ENCODE measurements around the gene BEX4. TPM values are rescaled to one million over a fixed set of nuclear protein-coding genes. Genes with fewer than 3 reads are reported as not detected.
A peak's percentile ranks its signal among the peaks of the same experiment; 100 is the strongest.
"Not testable (repeated sequence)": the region's sequence is repeated elsewhere in the genome, so short reads cannot be mapped to it uniquely, and the experiment has no call there.

BEX4 gene, protein sequence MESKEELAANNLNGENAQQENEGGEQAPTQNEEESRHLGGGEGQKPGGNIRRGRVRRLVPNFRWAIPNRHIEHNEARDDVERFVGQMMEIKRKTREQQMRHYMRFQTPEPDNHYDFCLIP
- polyA plus RNA-seq (ENCODE audit: insufficient read depth in 1 of 5, insufficient read length in 5 of 5, low replicate concordance in 1 of 5), result 100 to 1,000 TPM in 2 of 5 donors, 10 to 100 TPM in 3; 74.9 to 114 (median 91.0) TPM
- long read RNA-seq, donor 1, transcript BEX4-202 (3 exons, 1,328 nt), result major isoform, 71 of 134 reads
- long read RNA-seq, donor 1, partial matches to known transcripts, result 17 of 134 reads
- long read RNA-seq, donor 1, other reads (novel, unspliced or antisense), result 44 of 134 reads
- long read RNA-seq, donor 2, transcript BEX4-202 (3 exons, 1,328 nt), result major isoform, 51 of 73 reads
- long read RNA-seq, donor 2, partial matches to known transcripts, result 18 of 73 reads
- long read RNA-seq, donor 2, other reads (novel, unspliced or antisense), result 0 of 73 reads
- long read RNA-seq, donor 3, transcript BEX4-202 (3 exons, 1,328 nt), result major isoform, 56 of 60 reads
- long read RNA-seq, donor 3, partial matches to known transcripts, result 0 of 60 reads
- long read RNA-seq, donor 3, other reads (novel, unspliced or antisense), result 0 of 60 reads
- long read RNA-seq, donor 4, transcript BEX4-202 (3 exons, 1,328 nt), result major isoform, 20 of 22 reads
- long read RNA-seq, donor 4, partial matches to known transcripts, result 0 of 22 reads
- long read RNA-seq, donor 4, other reads (novel, unspliced or antisense), result 0 of 22 reads
- long read RNA-seq, donor 5, transcript BEX4-201 (2 exons, 1,066 nt), result minor isoform, 6 of 116 reads
- long read RNA-seq, donor 5, transcript BEX4-202 (3 exons, 1,328 nt), result major isoform, 73 of 116 reads
- long read RNA-seq, donor 5, partial matches to known transcripts, result 31 of 116 reads
- long read RNA-seq, donor 5, other reads (novel, unspliced or antisense), result 6 of 116 reads
- long read RNA-seq, donor 6, transcript BEX4-202 (3 exons, 1,328 nt), result major isoform, 72 of 135 reads
- long read RNA-seq, donor 6, partial matches to known transcripts, result 8 of 135 reads
- long read RNA-seq, donor 6, other reads (novel, unspliced or antisense), result 54 of 135 reads
- long read RNA-seq, donor 7, transcript BEX4-202 (3 exons, 1,328 nt), result major isoform, 46 of 92 reads
- long read RNA-seq, donor 7, partial matches to known transcripts, result 0 of 92 reads
- long read RNA-seq, donor 7, other reads (novel, unspliced or antisense), result 43 of 92 reads
- long read RNA-seq, donor 8, transcript BEX4-202 (3 exons, 1,328 nt), result major isoform, 23 of 38 reads
- long read RNA-seq, donor 8, partial matches to known transcripts, result 0 of 38 reads
- long read RNA-seq, donor 8, other reads (novel, unspliced or antisense), result 15 of 38 reads

- DNase-seq, result peak; percentile 74 to 75
Observed at GRCh38 chrX:103214870-103215424, at the start of gene BEX4. Gene BEX4, plus strand, starts transcription at chrX:103215108. Its CDS starts 1,046 bp downstream, at chrX:103216154.

- DNase-seq, result no peak
Observed at GRCh38 chrX:103170216-103170615, 44.7 kb upstream of the BEX4 start.

DNA sequence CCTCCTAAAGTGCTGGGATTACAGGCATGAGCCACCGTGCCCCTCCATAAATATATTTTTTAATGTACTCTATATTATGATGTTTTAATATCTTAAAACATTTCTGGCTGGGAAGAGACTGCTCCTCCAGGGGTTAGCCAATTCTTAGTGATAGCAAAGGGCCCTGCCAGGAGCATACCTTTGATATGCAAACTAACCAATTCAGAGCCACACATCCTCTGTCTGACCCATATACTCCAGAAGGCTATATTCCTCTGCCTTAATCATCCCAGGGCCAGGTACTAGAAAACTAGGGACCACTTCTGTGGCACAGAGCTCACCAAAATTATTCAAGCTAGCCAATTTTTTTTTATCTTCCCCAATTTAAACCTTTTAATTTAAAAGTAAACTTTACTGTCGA, 43.6 kb upstream of the BEX4 start:
- no peak for DNase-seq

GRCh38 chrX:103175256-103175655, 39.7 kb upstream of the BEX4 start:
- DNase-seq, result not testable (repeated sequence)

DNA sequence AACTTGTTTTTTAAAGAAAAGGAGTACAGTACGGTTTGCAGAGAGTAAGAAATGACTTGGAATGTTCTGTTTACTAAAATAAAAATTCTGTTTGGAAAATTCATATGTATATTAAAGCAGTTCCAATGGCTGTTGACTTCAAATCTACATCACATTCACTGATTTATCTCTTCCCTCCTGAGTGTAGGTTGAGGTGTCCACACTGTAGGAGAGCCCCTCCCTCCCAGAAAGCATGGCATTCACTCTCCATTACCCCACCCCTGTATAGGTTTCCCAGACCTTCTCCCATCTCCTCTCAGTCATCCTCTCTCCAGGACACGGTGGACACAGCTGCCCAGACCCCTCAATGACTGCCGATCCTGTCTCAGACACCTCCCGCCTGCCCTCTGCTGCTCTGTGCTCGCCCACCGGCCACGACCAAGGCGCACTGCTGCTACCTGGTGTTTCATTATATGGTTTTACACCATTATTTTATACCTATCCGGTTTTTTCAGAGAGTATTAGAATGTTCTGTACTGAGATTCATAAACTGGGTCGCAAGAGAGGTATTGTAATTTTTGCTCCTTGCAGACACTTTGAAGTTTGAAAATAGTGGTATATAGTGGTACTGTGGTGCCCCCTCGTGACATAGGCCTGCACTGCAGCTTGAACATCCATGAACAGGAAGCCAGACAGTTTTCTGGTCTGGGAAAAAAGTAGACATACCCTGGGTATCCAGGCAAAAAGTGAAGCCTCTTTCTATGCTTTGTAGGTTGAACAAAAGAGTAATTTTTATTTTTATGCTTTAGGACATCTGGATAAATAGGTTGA, 38.8 kb upstream of the BEX4 start:
- peak; percentile 8 to 32 for DNase-seq

- DNase-seq, result no peak
Observed at GRCh38 chrX:103177556-103177955, 37.4 kb upstream of the BEX4 start.

GRCh38 chrX:103183912-103184311, 31.0 kb upstream of the BEX4 start:
- no peak for DNase-seq

- no peak for DNase-seq
Observed at GRCh38 chrX:103187953-103188475, 26.9 kb upstream of the BEX4 start.

DNA sequence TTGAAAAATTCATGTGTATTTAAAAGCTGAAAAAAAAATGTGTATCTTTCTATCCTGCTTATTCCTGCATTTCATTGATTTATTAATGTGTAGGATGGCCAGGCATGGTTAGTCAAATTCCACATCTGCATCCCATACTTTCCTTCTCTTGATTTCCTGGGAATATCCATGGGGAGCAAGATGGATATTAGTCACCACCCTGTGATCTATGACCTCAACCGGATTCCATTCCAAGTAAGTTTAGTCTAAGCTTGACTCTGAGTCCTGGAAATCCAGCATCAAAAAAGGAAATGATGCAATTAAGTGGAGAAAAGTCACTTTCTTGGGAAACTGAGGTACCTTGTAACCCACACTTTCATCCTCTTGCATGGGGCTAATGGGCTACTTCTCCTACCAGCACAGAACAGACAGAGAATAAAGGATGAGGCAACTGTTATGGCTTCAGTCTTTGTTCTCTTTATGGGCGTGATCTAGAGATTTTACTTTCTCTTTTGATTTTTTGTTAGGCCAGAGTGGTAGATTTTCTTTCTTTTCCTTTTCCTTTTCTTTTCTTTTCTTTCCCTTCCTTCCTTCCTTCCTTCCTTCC, 17.1 kb upstream of the BEX4 start:
- no peak for DNase-seq

DNA sequence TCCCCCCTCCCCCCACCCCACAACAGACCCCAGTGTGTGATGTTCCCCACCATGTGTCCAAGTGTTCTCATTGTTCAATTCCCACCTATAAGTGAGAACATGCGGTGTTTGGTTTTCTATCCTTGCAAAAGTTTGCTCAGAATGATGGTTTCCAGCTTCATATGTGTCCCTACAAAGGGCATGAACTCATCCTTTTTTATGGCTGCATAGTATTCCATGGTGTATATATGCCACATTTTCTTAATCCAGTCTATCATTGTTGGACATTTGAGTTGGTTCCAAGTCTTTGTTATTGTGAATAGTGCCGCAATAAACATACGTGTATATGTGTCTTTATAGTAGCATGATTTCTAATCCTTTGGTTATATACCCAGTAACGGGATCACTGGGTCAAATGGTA, 16.2 kb upstream of the BEX4 start:
- not testable (repeated sequence) for DNase-seq

GRCh38 chrX:103201041-103201440, 13.9 kb upstream of the BEX4 start:
- DNase-seq, result no peak

GRCh38 chrX:103210056-103210455, 4.9 kb upstream of the BEX4 start:
- DNase-seq, result no peak

- DNase-seq, result peak; percentile 24 to 37
Observed at GRCh38 chrX:103211012-103211715, 3.7 kb upstream of the BEX4 start.

- no peak for DNase-seq
Observed at GRCh38 chrX:103212749-103213457, 2.0 kb upstream of the BEX4 start.

- peak; percentile 22 to 31 for DNase-seq
Observed at GRCh38 chrX:103215425-103215991, 600 bp downstream of the BEX4 start.

GRCh38 chrX:103220511-103221323, 5.8 kb downstream of the BEX4 start:
- DNase-seq, result no peak

GRCh38 chrX:103225918-103226317, 11.0 kb downstream of the BEX4 start:
- DNase-seq, result not testable (repeated sequence)
